Measurements from ENCODE around the gene EXOC3L1.

GRCh38 chr16:67177743-67178699 is 11.9 kb downstream of the EXOC3L1 start:
- TF ChIP-seq POLR2A (IDR thresholded peaks at IDR 0.05), result no peak
- TF ChIP-seq, protein P1, sequence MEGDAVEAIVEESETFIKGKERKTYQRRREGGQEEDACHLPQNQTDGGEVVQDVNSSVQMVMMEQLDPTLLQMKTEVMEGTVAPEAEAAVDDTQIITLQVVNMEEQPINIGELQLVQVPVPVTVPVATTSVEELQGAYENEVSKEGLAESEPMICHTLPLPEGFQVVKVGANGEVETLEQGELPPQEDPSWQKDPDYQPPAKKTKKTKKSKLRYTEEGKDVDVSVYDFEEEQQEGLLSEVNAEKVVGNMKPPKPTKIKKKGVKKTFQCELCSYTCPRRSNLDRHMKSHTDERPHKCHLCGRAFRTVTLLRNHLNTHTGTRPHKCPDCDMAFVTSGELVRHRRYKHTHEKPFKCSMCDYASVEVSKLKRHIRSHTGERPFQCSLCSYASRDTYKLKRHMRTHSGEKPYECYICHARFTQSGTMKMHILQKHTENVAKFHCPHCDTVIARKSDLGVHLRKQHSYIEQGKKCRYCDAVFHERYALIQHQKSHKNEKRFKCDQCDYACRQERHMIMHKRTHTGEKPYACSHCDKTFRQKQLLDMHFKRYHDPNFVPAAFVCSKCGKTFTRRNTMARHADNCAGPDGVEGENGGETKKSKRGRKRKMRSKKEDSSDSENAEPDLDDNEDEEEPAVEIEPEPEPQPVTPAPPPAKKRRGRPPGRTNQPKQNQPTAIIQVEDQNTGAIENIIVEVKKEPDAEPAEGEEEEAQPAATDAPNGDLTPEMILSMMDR (IDR thresholded peaks at IDR 0.05), result no peak

Measured in vagina (tissue), 2 donors.